AG04450 (cell line): ENCODE results near the gene PHLDA2. TPM values are rescaled to one million over a fixed set of nuclear protein-coding genes. Genes with fewer than 3 reads are reported as not detected.

ENCODE experiments used
- CTCF ChIA-PET: fragments of 300-600, 350-600 bp; formaldehyde crosslinking; extraction: SDS; loops from one replicate; lab custom pipeline; 2022; ENCODE audit warnings: antibody characterized with exemption, inconsistent platforms; lab: Charles Lee
- POLR2A ChIA-PET: fragments of 350-600 bp; formaldehyde crosslinking; extraction: SDS; loops from one replicate; lab custom pipeline; 2021; ENCODE audit warnings: antibody characterized with exemption, inconsistent platforms; lab: Yijun Ruan, JAX
- DNase-seq: peaks from one replicate; pipeline ENCODE4 v3.0.0-alpha.2; 2011; ENCODE audit warnings: low read depth, low spot score
- H3K27ac ChIP-seq: one replicate; pipeline ENCODE4 v1.5.1; 2012; ENCODE audit warnings: low read depth, low read length, control low read depth
- H3K27me3 ChIP-seq: one replicate; pipeline ENCODE4 v1.6.0; 2012; ENCODE audit warnings: low read length; ENCODE audit not compliant: control insufficient read depth, insufficient read depth
- H3K4me3 ChIP-seq: 2 replicates; pipeline ENCODE4 v1.5.1; 2011; ENCODE audit warnings: mild to moderate bottlenecking, low read depth, low read length, control low read depth
- H3K9me3 ChIP-seq: 2 replicates; pipeline ENCODE4 v1.5.1; 2012; ENCODE audit warnings: low read length; ENCODE audit not compliant: control insufficient read depth, insufficient read depth
- CTCF ChIP-seq: IDR thresholded peaks from 2 replicates; pipeline ENCODE4 v1.5.1; 2011; ENCODE audit warnings: low read depth, low read length, control low read depth, inconsistent platforms
- polyA plus RNA-seq: library from polyadenylated mRNA; depleted of rRNA; stranded (reverse); fragments of >200 nt; gene quantifications from 2 replicates; pipeline ENCODE4 v1.2.3, GENCODE V29; 2011

PHLDA2 gene
- polyA plus RNA-seq, 1 experiment, result 9.6 TPM

GRCh38 chr11:2885678-2886081 is 43.5 kb downstream of the PHLDA2 start, which contains the start of gene CDKN1C:
Gene CDKN1C (minus strand): TSS chr11:2885775. CDS start chr11:2885456, 319 bp downstream.
- POLR2A ChIA-PET, result interaction anchor here (1.0 to 6.6 kb wide), 9 partner anchors 44 to 353 kb away, joined by 3 to 46 read pairs (median 5); partner anchors contain the start of genes KCNQ1OT1 and PHLDA2
- CTCF ChIA-PET, result interaction anchor here (11.7 kb wide), 1 partner anchor 352 kb away, joined by 403 read pairs; no protein-coding TSS in a partner anchor
- peak within 1 kb of the TSS; percentile 69 for H3K4me3 ChIP-seq
- DNase-seq, result no peak
- H3K9me3 ChIP-seq, result no peaks in the 10 kb centered on the region; the same call in 1 of the 2 replicates
- H3K27ac ChIP-seq, result peak within 1 kb of the TSS; percentile 21
- TF ChIP-seq CTCF, result no peak
- H3K27me3 ChIP-seq, result peaks cover 11% of the 10 kb centered on the region

- no peak for DNase-seq
- ChIA-PET CTCF (interaction anchor here (11.7 kb wide), 1 partner anchor 352 kb away, joined by 403 read pairs; no protein-coding TSS in a partner anchor), POLR2A (interaction anchor here (1.0 to 6.6 kb wide), 9 partner anchors 45 to 352 kb away, joined by 3 to 46 read pairs (median 5); partner anchors contain the start of genes KCNQ1OT1 and PHLDA2)
- Histone ChIP-seq H3K4me3 (peak overlapping the region; percentile 69), H3K27ac (peak overlapping the region; percentile 21), H3K27me3 (peaks cover 17% of the 10 kb centered on the region), H3K9me3 (no peaks in the 10 kb centered on the region; the same call in 1 of the 2 replicates)
- no peak for TF ChIP-seq CTCF
Measured at GRCh38 chr11:2885017-2885677, 44.1 kb downstream of the PHLDA2 start.

- ChIA-PET CTCF (interaction anchor here (0.8 to 11.7 kb wide), 3 partner anchors 9 to 484 kb away, joined by 3 to 403 read pairs (median 5); partner anchors contain the start of gene TSSC4), POLR2A (interaction anchor here (1.1 to 6.6 kb wide), 4 partner anchors 46 to 351 kb away, joined by 3 to 46 read pairs (median 6); partner anchors contain the start of gene PHLDA2)
- DNase-seq, result no peak
- H3K9me3 ChIP-seq, result peaks cover 1% of the 10 kb centered on the region; the same call in 1 of the 2 replicates
- TF ChIP-seq CTCF, result no peak
- H3K27ac ChIP-seq, result no peak overlapping the region
- H3K27me3 ChIP-seq, result peaks cover 19% of the 10 kb centered on the region
- peak overlapping the region; percentile 65 for H3K4me3 ChIP-seq
Measured at GRCh38 chr11:2883979-2884815, 45.0 kb downstream of the PHLDA2 start.

GRCh38 chr11:2883640-2883978 is 45.6 kb downstream of the PHLDA2 start:
- peaks cover 25% of the 10 kb centered on the region for H3K27me3 ChIP-seq
- no peak overlapping the region for H3K27ac ChIP-seq
- peaks cover 7% of the 10 kb centered on the region for H3K9me3 ChIP-seq
- no peak for DNase-seq
- H3K4me3 ChIP-seq, result peak overlapping the region; percentile 65
- TF ChIP-seq CTCF, result no peak
- ChIA-PET CTCF (interaction anchor here (0.8 to 11.7 kb wide), 3 partner anchors 9 to 483 kb away, joined by 3 to 403 read pairs (median 5); partner anchors contain the start of gene TSSC4), POLR2A (interaction anchor here (0.9 to 6.6 kb wide), 2 partner anchors 184 to 351 kb away, joined by 4 to 46 read pairs; partner anchors contain the start of gene KCNQ1OT1)
